Measurements from ENCODE around the gene TRAPPC11. TPM values are rescaled to one million over a fixed set of nuclear protein-coding genes. Genes with fewer than 3 reads are reported as not detected.
"Not testable (repeated sequence)": the region's sequence is repeated elsewhere in the genome, so short reads cannot be mapped to it uniquely, and the experiment has no call there.

TRAPPC11 gene
- total RNA-seq, 1 experiment from 2014 or later: 21.5 TPM

- Mint-ChIP-seq H3K36me3 (ENCODE audit: insufficient read depth, unreplicated experiment) (peaks cover 22% of the 10 kb centered on the region), H3K27ac (ENCODE audit: unreplicated experiment) (no peak overlapping the region), H3K27me3 (ENCODE audit: unreplicated experiment) (no peaks in the 10 kb centered on the region), H3K4me1 (ENCODE audit: low read depth, unreplicated experiment) (peaks cover 14% of the 10 kb centered on the region), H3K9me3 (ENCODE audit: low read depth, unreplicated experiment) (no peaks in the 10 kb centered on the region), H3K4me3 (ENCODE audit: low read depth, unreplicated experiment) (no peak overlapping the region)
- no TSS peak for BruUV-seq (replicated peaks)
- CTCF ChIA-PET: no interaction called here
- intact Hi-C loops (cut with micrococcal nuclease; ENCODE audit: unreplicated experiment): no loop called here
- no peak for DNase-seq
- no peak for TF ChIP-seq CTCF (IDR thresholded peaks at IDR 0.05; ENCODE audit: unreplicated experiment)
Measured at GRCh38 chr4:183718876-183719275, 59.8 kb downstream of the TRAPPC11 start.

DNA sequence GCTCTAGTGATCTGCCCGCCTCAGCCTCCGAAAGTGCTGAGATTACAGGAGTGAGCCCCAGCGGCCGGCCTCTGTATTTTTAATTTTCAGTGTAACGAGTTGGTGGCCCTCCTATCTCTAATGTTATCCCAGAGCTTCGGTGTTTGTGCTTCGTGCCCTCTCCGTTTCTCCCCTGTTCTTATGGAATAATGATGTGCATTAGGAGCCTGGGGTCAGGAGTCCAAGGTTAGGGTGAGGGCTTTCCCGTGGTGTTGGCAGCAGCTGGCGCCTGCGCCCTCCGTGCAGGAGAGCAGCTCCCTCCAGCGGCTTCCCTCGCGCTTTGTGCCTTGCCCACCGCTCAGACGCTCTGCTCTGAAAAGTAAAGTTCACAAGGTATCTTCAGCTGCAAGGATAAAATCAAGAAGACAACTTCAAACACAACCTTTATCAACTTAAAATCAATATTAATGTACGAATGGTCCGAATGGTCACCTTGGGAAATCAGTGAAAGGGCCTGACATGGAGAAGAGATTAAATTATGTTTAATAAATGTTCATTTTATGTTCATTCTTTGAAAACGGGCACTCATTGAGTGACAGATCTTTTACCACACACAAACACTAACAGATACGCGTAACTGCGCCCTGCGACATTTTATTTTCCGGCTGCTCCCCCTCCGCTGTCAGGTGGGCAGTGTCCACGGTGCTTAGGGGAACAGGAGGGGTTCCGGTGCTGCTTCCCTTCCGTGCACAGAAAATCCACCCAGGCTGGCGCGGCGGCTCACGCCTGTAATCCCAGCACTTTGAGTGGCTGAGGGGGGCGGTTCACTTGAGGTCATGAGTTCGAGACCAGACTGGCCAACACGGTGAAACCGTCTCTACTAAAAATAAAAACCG, 62.4 kb downstream of the TRAPPC11 start:
- intact Hi-C loops (cut with micrococcal nuclease; ENCODE audit: unreplicated experiment): no loop called here
- H3K9me3 Mint-ChIP-seq (ENCODE audit: low read depth, unreplicated experiment): no peaks in the 10 kb centered on the region
- H3K27ac Mint-ChIP-seq (ENCODE audit: unreplicated experiment): peak overlapping the region; percentile 77
- peak; percentile 80 for DNase-seq
- CTCF ChIA-PET: interaction anchor here (0.7 to 1.8 kb wide), 2 partner anchors 17 to 499 kb away, joined by 4 to 6 read pairs; no protein-coding TSS in a partner anchor
- TF ChIP-seq CTCF (IDR thresholded peaks at IDR 0.05; ENCODE audit: unreplicated experiment): peak; percentile 49
- H3K4me1 Mint-ChIP-seq (ENCODE audit: low read depth, unreplicated experiment): peaks cover 14% of the 10 kb centered on the region
- no peaks in the 10 kb centered on the region for H3K27me3 Mint-ChIP-seq (ENCODE audit: unreplicated experiment)
- H3K4me3 Mint-ChIP-seq (ENCODE audit: low read depth, unreplicated experiment): peak overlapping the region; percentile 91
- no TSS peak for BruUV-seq (replicated peaks)
- peaks cover 15% of the 10 kb centered on the region for H3K36me3 Mint-ChIP-seq (ENCODE audit: insufficient read depth, unreplicated experiment)

DNA sequence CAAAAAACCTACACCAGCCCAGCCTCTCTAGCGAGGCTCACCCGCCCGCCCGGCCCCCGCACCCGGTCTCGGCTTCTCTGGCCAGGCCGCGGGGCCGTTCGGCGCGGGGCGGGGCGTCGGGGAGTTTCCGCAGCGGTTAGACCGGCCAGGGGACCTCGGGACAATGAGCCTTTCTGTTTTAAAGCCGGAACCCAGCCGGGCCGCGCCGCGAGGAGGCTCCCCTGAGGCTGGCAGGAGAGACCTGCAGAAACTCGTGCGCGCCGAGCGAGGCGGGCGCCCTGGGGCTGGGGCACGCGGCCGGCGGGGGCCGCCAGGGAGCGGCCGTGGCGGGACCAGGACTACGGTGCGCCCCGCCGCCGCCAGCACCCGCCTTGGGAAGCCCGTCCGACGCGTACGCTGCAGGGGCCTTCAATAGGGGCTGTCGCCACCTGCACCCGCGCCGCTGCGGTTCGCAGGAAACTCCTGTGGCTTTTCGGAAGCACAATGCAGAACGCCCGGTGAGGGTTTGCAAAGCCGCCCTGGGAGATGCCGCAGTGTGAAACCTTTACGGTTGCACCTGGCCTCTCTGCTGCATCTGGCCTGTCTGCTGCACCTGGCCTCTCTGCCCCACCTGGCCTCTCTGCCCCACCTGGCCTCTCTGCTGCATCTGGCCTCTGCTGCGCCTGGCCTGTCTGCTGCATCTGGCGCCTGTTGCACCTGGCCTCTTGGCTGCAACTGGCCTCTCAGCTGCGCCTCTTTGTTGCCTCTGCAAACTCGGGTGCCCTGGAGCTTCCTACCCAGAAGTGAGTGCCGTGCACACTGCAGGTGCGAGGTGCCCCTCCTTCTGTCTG, 63.9 kb downstream of the TRAPPC11 start:
- H3K4me3 Mint-ChIP-seq (ENCODE audit: low read depth, unreplicated experiment): peak overlapping the region; percentile 91
- TF ChIP-seq CTCF (IDR thresholded peaks at IDR 0.05; ENCODE audit: unreplicated experiment): no peak
- H3K27me3 Mint-ChIP-seq (ENCODE audit: unreplicated experiment): no peaks in the 10 kb centered on the region
- BruUV-seq (replicated peaks): no TSS peak
- CTCF ChIA-PET: interaction anchor here (1.8 kb wide), 1 partner anchor 15 kb away, joined by 6 read pairs; no protein-coding TSS in a partner anchor
- no peak overlapping the region for H3K27ac Mint-ChIP-seq (ENCODE audit: unreplicated experiment)
- intact Hi-C loops (cut with micrococcal nuclease; ENCODE audit: unreplicated experiment): no loop called here
- DNase-seq: peak; percentile 87
- H3K9me3 Mint-ChIP-seq (ENCODE audit: low read depth, unreplicated experiment): no peaks in the 10 kb centered on the region
- peaks cover 14% of the 10 kb centered on the region for H3K4me1 Mint-ChIP-seq (ENCODE audit: low read depth, unreplicated experiment)
- H3K36me3 Mint-ChIP-seq (ENCODE audit: insufficient read depth, unreplicated experiment): peaks cover 15% of the 10 kb centered on the region

DNA sequence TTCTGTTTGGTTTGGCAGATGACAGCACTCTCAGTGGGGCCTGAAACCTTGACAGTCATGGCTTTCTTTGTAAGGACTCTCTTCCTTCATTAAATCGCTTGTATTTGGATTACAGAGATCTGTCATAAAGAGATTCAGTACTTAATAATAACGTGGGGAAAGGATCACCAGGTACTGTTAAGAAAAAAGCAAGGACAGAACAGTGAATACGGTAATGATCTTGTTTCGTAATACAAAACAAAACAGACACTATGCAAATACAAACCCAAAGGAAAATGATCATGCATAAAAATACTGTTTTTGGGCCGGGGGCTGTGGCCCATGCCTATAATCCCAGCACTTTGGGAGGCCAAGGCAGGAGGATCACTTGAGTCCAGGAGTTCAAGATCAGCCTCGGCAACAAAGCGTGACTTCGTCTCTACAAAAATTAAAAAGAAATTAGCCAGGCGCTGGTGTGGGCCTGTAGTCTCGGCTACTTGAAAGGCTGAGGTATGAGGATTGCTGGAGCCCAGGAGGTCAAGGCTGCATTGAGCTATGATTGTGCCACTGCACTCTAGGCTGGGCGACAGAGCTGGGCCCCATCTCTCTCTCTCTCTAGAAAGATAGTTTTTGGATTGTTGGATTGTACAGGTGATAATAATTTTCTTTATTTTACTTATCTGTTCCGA, 64.6 kb downstream of the TRAPPC11 start:
- intact Hi-C loops (cut with micrococcal nuclease; ENCODE audit: unreplicated experiment): no loop called here
- Mint-ChIP-seq H3K4me3 (ENCODE audit: low read depth, unreplicated experiment) (peak overlapping the region; percentile 91), H3K9me3 (ENCODE audit: low read depth, unreplicated experiment) (no peaks in the 10 kb centered on the region), H3K4me1 (ENCODE audit: low read depth, unreplicated experiment) (peaks cover 14% of the 10 kb centered on the region), H3K27me3 (ENCODE audit: unreplicated experiment) (no peaks in the 10 kb centered on the region), H3K27ac (ENCODE audit: unreplicated experiment) (no peak overlapping the region), H3K36me3 (ENCODE audit: insufficient read depth, unreplicated experiment) (peaks cover 15% of the 10 kb centered on the region)
- BruUV-seq (replicated peaks): no TSS peak
- no peak for TF ChIP-seq CTCF (IDR thresholded peaks at IDR 0.05; ENCODE audit: unreplicated experiment)
- DNase-seq: no peak
- CTCF ChIA-PET: no interaction called here

GRCh38 chr4:183725585-183725984, 66.5 kb downstream of the TRAPPC11 start:
- H3K9me3 Mint-ChIP-seq (ENCODE audit: low read depth, unreplicated experiment); H3K4me3 Mint-ChIP-seq (ENCODE audit: low read depth, unreplicated experiment); BruUV-seq (replicated peaks); H3K27ac Mint-ChIP-seq (ENCODE audit: unreplicated experiment); DNase-seq; CTCF ChIA-PET; intact Hi-C loops (cut with micrococcal nuclease; ENCODE audit: unreplicated experiment); H3K27me3 Mint-ChIP-seq (ENCODE audit: unreplicated experiment): not testable (repeated sequence)
- Mint-ChIP-seq H3K4me1 (ENCODE audit: low read depth, unreplicated experiment) (peaks cover 23% of the 10 kb centered on the region), H3K36me3 (ENCODE audit: insufficient read depth, unreplicated experiment) (peaks cover 15% of the 10 kb centered on the region)

Measured in Calu3 (cell line).